HG03064 (cell line): Measurements from ENCODE around the gene RPS6KB2.

Experiments used
- ATAC-seq: cut with Tn5 transposase; IDR thresholded peaks from one replicate; pipeline ENCODE4 v1.9.1; 2021; ENCODE audit warnings: low read depth; ENCODE audit not compliant: unreplicated experiment

Gene RPS6KB2

DNA sequence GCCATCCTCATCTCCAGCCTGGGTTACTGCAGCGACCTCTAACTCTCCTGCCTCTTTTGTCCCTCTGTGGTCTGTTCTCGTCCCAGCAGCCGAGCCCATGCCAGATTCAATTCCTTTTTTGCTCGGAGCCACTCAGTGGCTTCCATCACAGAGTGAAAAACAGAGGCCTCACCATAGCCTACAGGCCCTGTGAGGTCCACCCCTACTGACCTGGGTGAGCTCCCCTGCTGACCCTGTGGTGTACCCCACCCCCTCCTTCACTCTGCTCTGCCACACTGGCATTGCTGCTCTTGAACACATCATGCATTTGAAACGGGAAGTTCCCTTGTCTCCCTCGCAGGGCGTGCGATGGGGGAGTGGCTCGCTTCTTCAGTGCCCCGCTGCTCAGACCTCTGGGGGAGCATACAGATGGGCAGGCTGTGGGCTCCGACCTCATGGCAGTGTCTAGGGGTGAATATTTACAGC lies 56.6 kb downstream of the RPS6KB2 start:
- no peak for ATAC-seq
